Prostate gland (tissue), 2 donors: ENCODE results near the gene NOP10. TPM values are rescaled to one million over a fixed set of nuclear protein-coding genes. Genes with fewer than 3 reads are reported as not detected.

Source experiments
- DNase-seq: peaks from one replicate; pipeline ENCODE4 v3.0.0-alpha.2; 2019; ENCODE audit warnings: low spot score
- H3K27ac ChIP-seq, 2 donors: fragments of 200-600 bp; sonication (generic); 2 replicates each; pipeline ENCODE4 v1.5.1; 2017 to 2019
- H3K27me3 ChIP-seq: fragments of 200-600 bp; sonication (generic); replicated peaks from 2 replicates; pipeline ENCODE4 v1.5.1; 2019; ENCODE audit not compliant: insufficient read depth
- H3K36me3 ChIP-seq, 2 donors: fragments of 200-600 bp; sonication (generic); 1 replicate in 1 of 2; 2 replicates in 1 of 2; pipeline versions ENCODE4 v1.5.1 to v1.8.1; 2017 to 2019
- H3K4me1 ChIP-seq: fragments of 200-600 bp; sonication (generic); replicated peaks from 2 replicates; pipeline ENCODE4 v1.5.1; 2019
- H3K4me3 ChIP-seq, 2 donors: fragments of 200-600 bp; sonication (generic); 2 replicates each; pipeline ENCODE4 v1.5.1; 2017 to 2019
- H3K9me3 ChIP-seq: fragments of 200-600 bp; sonication (generic); 2 replicates; pipeline ENCODE4 v1.5.1; 2017
- POLR2A ChIP-seq: fragments of 450-650 bp; IDR thresholded peaks from one replicate; pipeline ENCODE4 v1.6.1; 2016; ENCODE audit warnings: antibody characterized with exemption, mild to moderate bottlenecking
- POLR2AphosphoS5 ChIP-seq: sonication (generic); formaldehyde crosslinking; IDR thresholded peaks from one replicate; pipeline ENCODE4 v1.6.1; 2017; ENCODE audit warnings: antibody characterized with exemption
- WGBS: methylation state at CpG from one replicate; pipeline ENCODE4 v1.1.5; 2018; 5-methylcytosine and 5-hydroxymethylcytosine counted together
- intact Hi-C: fragments of 100-400 bp; cut with DNase I; formaldehyde crosslinking; loops from one replicate; pipeline ENCODE4 v1.14.2; 2022
- total RNA-seq, 2 donors: library from RNA; depleted of rRNA; stranded (reverse); fragments of >200 nt; gene quantifications; one replicate each; pipeline ENCODE4 v1.1.0, GENCODE V29; 2016
- TF ChIP-seq, protein P1 (sequence below), 4 experiments: fragments of 200-600 bp in 2 of 4; fragments of 450-650 bp in 2 of 4; sonication (generic) in 2 of 4; IDR thresholded peaks; 1 replicate in 3 of 4; 2 replicates in 1 of 4; pipeline ENCODE4 v1.5.1; 2016 to 2019; ENCODE audit warnings: antibody characterized with exemption in 4 of 4, mild to moderate bottlenecking in 2 of 4, moderate library complexity in 2 of 4

The NOP10 gene
- total RNA-seq, 2 donors from 2014 or later = 130 to 141 TPM

DNA sequence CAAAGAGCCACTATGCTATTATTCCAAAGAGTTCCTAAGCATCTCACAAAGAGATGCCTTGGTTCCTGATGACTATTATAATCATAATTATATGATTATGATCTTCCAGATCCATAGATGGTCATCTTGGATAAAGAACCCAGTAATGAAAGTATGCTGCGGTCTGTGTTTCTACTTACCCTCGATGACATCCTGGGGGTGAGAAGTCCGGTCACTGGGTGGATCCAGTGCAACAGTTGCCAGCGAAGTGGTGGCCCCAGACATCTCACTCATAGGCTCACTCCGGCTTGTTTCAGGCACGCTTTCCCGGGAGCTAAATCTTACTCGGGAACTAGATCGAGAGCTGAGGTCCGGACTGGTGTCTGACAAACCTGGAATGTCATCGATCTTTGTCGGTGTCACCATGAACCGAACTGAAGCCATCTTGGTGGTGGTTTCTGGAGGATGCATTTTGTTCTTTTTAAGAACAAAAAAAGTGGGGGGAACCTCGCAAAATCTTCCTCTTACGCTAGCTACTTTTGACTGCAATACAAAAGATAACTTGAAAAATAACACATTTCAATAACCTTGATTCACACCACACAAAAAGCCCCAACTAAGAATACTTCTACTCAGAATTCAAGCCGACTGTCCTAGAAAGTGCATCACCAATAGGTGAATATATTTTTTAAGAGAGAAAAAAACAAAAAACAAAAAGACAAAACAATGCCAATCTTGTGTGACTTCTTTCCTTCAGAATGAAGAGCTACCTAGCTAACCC is 6.5 kb downstream of the NOP10 start:
- intact Hi-C loops = loop anchor here (5.0 kb wide), 1 partner anchor 101 kb away; the partner anchor contains the start of gene GOLGA8A
- H3K36me3 ChIP-seq = no peaks in the 10 kb centered on the region
- H3K27ac ChIP-seq = no peak overlapping the region
- peak overlapping the region in 1 of 2 donors; percentile 90 for H3K4me3 ChIP-seq
- no peaks in the 10 kb centered on the region for H3K27me3 ChIP-seq
- H3K9me3 ChIP-seq = no peaks in the 10 kb centered on the region
- 90% methylated on average over 16 of the region's 16 CpGs for WGBS
- peaks cover 5% of the 10 kb centered on the region for H3K4me1 ChIP-seq
- TF ChIP-seq POLR2A (no peak), POLR2AphosphoS5 (no peak)
- TF ChIP-seq, protein P1, sequence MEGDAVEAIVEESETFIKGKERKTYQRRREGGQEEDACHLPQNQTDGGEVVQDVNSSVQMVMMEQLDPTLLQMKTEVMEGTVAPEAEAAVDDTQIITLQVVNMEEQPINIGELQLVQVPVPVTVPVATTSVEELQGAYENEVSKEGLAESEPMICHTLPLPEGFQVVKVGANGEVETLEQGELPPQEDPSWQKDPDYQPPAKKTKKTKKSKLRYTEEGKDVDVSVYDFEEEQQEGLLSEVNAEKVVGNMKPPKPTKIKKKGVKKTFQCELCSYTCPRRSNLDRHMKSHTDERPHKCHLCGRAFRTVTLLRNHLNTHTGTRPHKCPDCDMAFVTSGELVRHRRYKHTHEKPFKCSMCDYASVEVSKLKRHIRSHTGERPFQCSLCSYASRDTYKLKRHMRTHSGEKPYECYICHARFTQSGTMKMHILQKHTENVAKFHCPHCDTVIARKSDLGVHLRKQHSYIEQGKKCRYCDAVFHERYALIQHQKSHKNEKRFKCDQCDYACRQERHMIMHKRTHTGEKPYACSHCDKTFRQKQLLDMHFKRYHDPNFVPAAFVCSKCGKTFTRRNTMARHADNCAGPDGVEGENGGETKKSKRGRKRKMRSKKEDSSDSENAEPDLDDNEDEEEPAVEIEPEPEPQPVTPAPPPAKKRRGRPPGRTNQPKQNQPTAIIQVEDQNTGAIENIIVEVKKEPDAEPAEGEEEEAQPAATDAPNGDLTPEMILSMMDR (IDR thresholded peaks at IDR 0.05) = no peak
- DNase-seq = no peak

DNA sequence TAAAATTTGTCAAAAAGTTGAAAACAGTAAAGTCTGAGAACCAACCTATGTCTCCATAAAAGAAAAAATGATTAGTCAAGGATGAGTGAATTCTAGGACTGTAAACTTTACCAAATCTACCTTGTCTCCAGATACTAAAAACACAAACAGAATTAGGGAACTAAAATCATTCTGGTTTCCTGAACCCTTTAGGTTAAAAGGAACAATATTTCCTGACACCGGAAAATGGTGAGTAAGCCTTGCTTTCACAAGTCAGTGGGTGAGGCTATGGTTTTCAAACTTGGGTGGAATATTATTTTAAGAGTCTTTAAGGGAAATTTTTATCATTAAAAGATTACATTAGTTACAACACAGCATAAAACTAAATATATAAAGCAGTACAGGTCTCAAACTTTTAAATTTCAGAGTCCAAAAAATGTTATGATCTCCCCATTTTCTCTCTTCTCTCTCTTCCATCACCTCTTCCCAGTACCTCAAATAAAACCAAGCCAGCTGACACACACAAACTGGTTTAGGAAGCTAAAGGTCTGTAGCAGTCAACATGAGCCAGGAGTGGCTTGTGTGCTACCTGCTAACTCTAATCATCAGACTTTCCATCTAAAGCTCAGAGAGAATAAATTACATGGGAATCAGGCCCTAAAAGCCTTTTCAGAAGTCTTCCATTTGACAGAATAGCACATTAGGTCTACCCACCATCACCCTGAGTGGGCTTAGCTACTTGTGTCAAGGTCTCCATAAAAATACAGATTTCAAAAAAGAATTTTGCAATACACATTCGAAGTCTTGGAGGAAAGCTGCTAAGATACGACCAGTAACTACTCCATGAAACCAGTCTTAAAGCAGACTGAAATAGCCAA is 7.5 kb downstream of the NOP10 start:
- 80% methylated on average over 3 of the region's 3 CpGs for WGBS
- H3K27ac ChIP-seq = no peak overlapping the region
- intact Hi-C loops = loop anchor here (5.0 kb wide), 1 partner anchor 102 kb away; the partner anchor contains the start of gene GOLGA8A

DNA sequence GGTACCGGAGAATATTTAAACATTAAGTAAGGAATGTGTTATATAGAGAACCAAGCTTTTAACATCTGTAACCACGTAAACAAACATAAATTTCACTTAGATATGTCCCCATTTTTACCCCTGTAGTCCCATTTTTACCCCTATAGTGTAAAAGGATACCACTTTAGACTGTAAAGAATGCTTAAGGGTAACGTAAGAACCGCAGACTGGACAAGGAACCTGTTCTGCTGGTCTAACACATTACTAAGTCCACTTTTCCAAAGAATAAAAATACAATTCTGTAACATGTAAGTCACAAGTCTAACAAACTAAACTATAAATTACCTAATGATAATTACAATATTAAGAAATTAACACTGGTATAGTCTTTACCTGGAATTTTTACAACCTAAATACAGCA is 8.3 kb downstream of the NOP10 start:
- H3K27me3 ChIP-seq = no peaks in the 10 kb centered on the region
- H3K4me3 ChIP-seq = no peak overlapping the region
- H3K4me1 ChIP-seq = peaks cover 5% of the 10 kb centered on the region
- intact Hi-C loops = loop anchor here (5.0 kb wide), 1 partner anchor 103 kb away; the partner anchor contains the start of gene GOLGA8A
- no peak for DNase-seq
- TF ChIP-seq, protein P1 (IDR thresholded peaks at IDR 0.05) = no peak
- TF ChIP-seq POLR2AphosphoS5 = no peak
- no peak for TF ChIP-seq POLR2A
- 41% methylated on average over 4 of the region's 4 CpGs for WGBS
- no peak overlapping the region for H3K27ac ChIP-seq
- no peaks in the 10 kb centered on the region for H3K36me3 ChIP-seq
- H3K9me3 ChIP-seq = no peaks in the 10 kb centered on the region

More for the DNA sequence above, 7.5 kb downstream of the NOP10 start:
- Histone ChIP-seq H3K27me3 (no peaks in the 10 kb centered on the region), H3K9me3 (no peaks in the 10 kb centered on the region), H3K36me3 (no peaks in the 10 kb centered on the region), H3K4me3 (no peak overlapping the region), H3K4me1 (peaks cover 5% of the 10 kb centered on the region)
- DNase-seq = no peak
- TF ChIP-seq, protein P1 (IDR thresholded peaks at IDR 0.05) = no peak

DNA sequence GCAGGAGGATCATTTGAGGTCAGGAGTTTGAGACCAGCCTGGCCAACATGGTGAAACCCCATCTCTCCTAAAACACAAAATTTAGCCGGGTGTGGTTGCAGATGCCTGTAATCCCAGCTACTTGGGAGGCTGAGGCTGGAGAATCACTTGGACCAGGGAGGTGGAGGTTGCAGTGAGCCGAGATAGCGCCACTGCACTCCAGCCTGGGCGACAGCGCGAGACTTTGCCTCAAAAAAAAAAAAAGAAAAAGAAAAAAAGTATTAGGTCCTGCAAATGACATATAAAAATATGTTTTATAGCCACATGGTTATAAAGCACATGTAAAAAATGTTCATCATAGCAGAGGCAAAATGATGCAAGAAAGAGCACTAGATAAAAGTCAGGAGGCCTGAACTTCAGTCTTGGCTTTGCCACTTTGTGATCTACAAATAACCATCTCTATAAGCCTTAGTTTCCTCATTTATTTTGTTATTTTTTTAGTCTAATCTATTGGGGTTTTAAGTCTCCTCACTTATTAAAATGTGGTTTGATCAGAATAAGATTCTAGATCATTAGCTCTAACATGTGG is 10.3 kb downstream of the NOP10 start:
- no peak for TF ChIP-seq POLR2A
- TF ChIP-seq, protein P1 (IDR thresholded peaks at IDR 0.05) = no peak
- no peak for TF ChIP-seq POLR2AphosphoS5
- Histone ChIP-seq H3K4me1 (peaks cover 5% of the 10 kb centered on the region), H3K27me3 (no peaks in the 10 kb centered on the region), H3K27ac (no peak overlapping the region), H3K4me3 (no peak overlapping the region), H3K9me3 (no peaks in the 10 kb centered on the region), H3K36me3 (no peaks in the 10 kb centered on the region)
- DNase-seq = no peak
- intact Hi-C loops = no loop called here
- 97% methylated on average over 6 of the region's 6 CpGs for WGBS
